Measurements from ENCODE around the gene SCFD1. TPM values are rescaled to one million over a fixed set of nuclear protein-coding genes. Genes with fewer than 3 reads are reported as not detected.
"Not testable (repeated sequence)": the region's sequence is repeated elsewhere in the genome, so short reads cannot be mapped to it uniquely, and the experiment has no call there.

SCFD1 gene
- total RNA-seq, 1 donor from 2014 or later, result 103 TPM

DNA sequence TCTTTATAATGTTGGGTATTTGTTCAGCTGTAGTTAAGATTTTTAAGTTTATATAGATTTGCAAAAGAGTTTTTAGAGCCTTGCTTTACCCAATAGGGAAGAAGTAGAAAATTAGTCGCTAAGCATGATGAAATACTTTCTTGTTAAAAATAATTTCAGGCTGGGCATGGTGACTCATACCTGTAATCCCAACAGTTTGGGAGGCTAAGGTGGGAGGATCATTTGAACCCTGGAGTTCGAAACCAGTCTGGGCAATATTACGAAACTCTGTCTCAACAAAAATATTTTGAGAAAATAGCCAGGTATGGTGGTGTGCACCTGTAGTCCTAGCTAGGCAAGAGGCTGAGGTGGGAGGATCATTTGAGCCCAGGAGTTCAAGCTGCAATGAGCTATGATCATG lies 18.7 kb upstream of the SCFD1 start:
- TF ChIP-seq, protein P1, sequence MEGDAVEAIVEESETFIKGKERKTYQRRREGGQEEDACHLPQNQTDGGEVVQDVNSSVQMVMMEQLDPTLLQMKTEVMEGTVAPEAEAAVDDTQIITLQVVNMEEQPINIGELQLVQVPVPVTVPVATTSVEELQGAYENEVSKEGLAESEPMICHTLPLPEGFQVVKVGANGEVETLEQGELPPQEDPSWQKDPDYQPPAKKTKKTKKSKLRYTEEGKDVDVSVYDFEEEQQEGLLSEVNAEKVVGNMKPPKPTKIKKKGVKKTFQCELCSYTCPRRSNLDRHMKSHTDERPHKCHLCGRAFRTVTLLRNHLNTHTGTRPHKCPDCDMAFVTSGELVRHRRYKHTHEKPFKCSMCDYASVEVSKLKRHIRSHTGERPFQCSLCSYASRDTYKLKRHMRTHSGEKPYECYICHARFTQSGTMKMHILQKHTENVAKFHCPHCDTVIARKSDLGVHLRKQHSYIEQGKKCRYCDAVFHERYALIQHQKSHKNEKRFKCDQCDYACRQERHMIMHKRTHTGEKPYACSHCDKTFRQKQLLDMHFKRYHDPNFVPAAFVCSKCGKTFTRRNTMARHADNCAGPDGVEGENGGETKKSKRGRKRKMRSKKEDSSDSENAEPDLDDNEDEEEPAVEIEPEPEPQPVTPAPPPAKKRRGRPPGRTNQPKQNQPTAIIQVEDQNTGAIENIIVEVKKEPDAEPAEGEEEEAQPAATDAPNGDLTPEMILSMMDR (IDR thresholded peaks at IDR 0.05; ENCODE audit: unreplicated experiment), result no peak
- no peak for DNase-seq (ENCODE audit: low spot score in 2 of 2, unreplicated experiment in 2 of 2)
- peaks cover 26% of the 10 kb centered on the region for H3K36me3 Mint-ChIP-seq
- peaks cover 2% of the 10 kb centered on the region for H3K4me1 Mint-ChIP-seq
- no peak overlapping the region for H3K27ac Mint-ChIP-seq
- no peaks in the 10 kb centered on the region for H3K27me3 Mint-ChIP-seq (ENCODE audit: low read depth)
- H3K4me3 Mint-ChIP-seq, result no peak overlapping the region
- no peaks in the 10 kb centered on the region for H3K9me3 Mint-ChIP-seq

DNA sequence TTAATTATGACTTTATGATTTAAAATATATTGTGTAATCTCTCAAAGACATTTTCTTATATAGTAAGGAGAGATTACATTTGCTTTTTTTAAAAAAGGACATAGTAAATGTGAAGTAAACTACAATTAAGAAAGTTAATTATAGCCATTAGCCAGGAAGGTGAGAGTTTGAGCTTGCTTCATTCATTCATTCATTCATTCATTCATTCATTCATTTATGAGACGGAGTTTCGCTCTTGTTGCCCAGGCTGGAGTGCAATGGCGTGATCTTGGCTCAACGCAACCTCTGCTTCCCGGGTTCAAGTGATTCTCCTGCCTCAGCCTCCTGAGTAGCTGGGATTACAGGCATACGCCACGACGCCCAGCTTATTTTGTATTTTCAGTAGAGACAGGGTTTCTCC lies 17.4 kb upstream of the SCFD1 start:
- H3K36me3 Mint-ChIP-seq, result peaks cover 21% of the 10 kb centered on the region

DNA sequence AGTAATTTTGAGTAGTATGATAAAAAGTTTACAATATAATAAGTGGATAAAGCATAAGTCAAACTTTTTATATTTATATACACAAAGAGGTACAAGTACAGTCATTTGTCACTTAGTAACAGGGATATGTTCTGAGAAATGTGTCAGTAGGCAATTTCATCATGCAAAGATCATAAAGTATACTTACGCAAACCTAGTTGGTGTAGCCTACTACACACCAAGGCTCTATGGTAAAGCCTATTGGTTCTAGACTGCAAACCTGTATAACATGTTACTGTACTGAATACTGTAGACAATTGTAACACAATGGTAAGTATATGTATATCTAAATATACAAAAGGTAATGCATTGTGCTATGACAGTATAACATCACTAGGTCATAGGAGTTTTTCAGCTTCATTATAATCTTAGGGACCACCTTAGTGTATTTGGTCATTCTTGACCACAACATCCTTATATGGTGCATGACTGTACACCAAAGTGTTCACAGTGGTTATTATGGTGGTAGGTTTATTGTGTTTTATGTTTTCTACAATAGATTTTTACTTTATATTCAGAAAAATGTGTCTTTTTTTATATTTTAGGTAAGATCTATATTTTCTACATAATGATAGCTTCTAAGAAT lies 14.9 kb upstream of the SCFD1 start:
- TF ChIP-seq, protein P1 (IDR thresholded peaks at IDR 0.05; ENCODE audit: unreplicated experiment), result no peak
- H3K9me3 Mint-ChIP-seq, result no peaks in the 10 kb centered on the region

More for the DNA sequence above, 17.4 kb upstream of the SCFD1 start:
- DNase-seq (ENCODE audit: low spot score in 2 of 2, unreplicated experiment in 2 of 2); H3K27me3 Mint-ChIP-seq (ENCODE audit: low read depth); H3K9me3 Mint-ChIP-seq; H3K4me3 Mint-ChIP-seq; H3K27ac Mint-ChIP-seq: not testable (repeated sequence)
- H3K4me1 Mint-ChIP-seq, result peaks cover 12% of the 10 kb centered on the region

DNA sequence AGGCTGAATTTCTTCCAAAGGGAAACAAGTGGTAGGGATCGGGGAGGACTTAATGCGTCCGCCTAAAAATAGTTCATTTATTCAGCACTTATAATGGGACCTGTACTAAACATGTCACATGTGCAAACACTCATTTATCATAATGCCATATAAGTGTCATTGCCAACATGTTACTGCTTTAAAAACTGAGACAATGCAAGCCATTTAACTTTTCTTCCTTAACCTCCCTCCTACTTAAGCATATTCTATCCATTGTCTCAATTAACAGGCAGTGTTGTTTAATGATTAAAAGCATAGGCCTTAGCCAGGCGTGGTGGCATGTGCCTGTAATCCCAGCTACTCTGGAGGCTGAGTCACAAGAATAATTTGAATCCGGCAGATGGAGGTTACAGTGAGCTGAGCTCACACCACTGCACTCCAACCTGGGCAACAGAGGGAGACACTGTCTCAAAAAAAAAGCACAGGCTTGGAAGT lies 13.5 kb upstream of the SCFD1 start:
- Mint-ChIP-seq H3K36me3 (peaks cover 14% of the 10 kb centered on the region), H3K27ac (peak overlapping the region; percentile 49), H3K4me3 (no peak overlapping the region), H3K27me3 (ENCODE audit: low read depth) (no peaks in the 10 kb centered on the region), H3K4me1 (peaks cover 20% of the 10 kb centered on the region), H3K9me3 (no peaks in the 10 kb centered on the region)
- DNase-seq (ENCODE audit: low spot score in 2 of 2, unreplicated experiment in 2 of 2), result no peak
- TF ChIP-seq, protein P1 (IDR thresholded peaks at IDR 0.05; ENCODE audit: unreplicated experiment), result no peak

More for the DNA sequence above, 14.9 kb upstream of the SCFD1 start:
- Mint-ChIP-seq H3K27me3 (ENCODE audit: low read depth) (no peaks in the 10 kb centered on the region), H3K27ac (no peak overlapping the region), H3K36me3 (peaks cover 11% of the 10 kb centered on the region), H3K4me1 (peaks cover 20% of the 10 kb centered on the region), H3K4me3 (no peak overlapping the region)
- no peak for DNase-seq (ENCODE audit: low spot score in 2 of 2, unreplicated experiment in 2 of 2)

DNA sequence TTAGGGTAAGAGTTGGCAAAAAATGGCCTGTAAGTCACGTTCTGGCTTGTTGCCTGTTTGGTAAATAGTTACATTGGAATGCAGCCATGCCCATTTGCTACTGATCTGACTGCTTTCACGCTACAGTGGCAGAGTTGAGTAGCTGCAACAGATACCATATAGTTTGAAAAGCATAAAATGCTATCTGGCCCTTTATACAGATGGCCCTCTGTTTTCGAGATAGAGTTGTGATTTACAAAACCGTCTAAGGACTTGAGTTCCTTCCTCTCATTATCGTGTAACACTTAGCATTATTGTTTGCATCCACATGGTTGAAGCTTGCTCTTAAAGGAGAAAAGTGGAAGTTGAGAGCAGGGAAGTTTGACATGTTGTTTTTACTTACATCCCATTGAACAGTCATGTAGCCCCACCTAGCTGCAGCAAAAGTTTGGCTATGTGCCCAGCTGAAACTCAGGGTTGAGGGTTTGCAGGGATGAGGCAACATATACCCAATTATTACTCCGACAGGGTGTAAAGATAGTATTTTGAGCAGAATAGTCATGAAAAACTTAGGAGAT lies 11.3 kb upstream of the SCFD1 start:
- Mint-ChIP-seq H3K9me3 (no peaks in the 10 kb centered on the region), H3K27me3 (ENCODE audit: low read depth) (no peaks in the 10 kb centered on the region), H3K27ac (peak overlapping the region; percentile 40), H3K36me3 (peaks cover 9% of the 10 kb centered on the region), H3K4me3 (no peak overlapping the region), H3K4me1 (peaks cover 20% of the 10 kb centered on the region)
- TF ChIP-seq, protein P1 (IDR thresholded peaks at IDR 0.05; ENCODE audit: unreplicated experiment), result no peak
- no peak for DNase-seq (ENCODE audit: low spot score in 2 of 2, unreplicated experiment in 2 of 2)

DNA sequence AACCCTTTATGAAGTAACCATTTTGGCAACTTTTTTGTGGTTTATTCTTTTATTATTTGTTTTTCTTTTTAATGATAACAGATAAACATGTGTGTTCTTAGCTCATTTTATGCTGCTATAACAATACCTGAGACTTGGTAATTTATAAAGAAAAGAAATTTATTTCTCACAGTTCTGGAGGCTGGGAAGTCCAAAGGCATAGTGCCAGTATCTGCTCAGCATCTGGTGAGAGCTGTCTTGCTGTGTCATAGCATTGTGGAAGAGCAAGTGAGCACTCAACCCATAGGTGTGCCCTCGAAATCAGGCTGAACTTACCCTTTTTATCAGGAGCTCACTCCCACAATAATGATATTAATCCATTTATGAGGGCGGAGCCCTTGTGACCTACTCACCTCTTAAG lies 8.0 kb upstream of the SCFD1 start:
- H3K9me3 Mint-ChIP-seq, result no peaks in the 10 kb centered on the region
- DNase-seq (ENCODE audit: low spot score in 2 of 2, unreplicated experiment in 2 of 2), result no peak
- H3K27me3 Mint-ChIP-seq (ENCODE audit: low read depth), result no peaks in the 10 kb centered on the region
- H3K4me3 Mint-ChIP-seq, result no peak overlapping the region
- TF ChIP-seq, protein P1 (IDR thresholded peaks at IDR 0.05; ENCODE audit: unreplicated experiment), result no peak
- peaks cover 14% of the 10 kb centered on the region for H3K4me1 Mint-ChIP-seq
- no peak overlapping the region for H3K27ac Mint-ChIP-seq
- peaks cover 11% of the 10 kb centered on the region for H3K36me3 Mint-ChIP-seq

All from mesothelial cell of epicardium (in vitro differentiated cells).